GM08714 (cell line): ENCODE measurements around the gene TNS2.
"Not testable (repeated sequence)": the region's sequence is repeated elsewhere in the genome, so short reads cannot be mapped to it uniquely, and the experiment has no call there.

Experiments used
- H3K4me3 ChIP-seq: fragments of 200-500 bp; sonication (Bioruptor generic); 2 replicates; pipeline ENCODE4 v1.5.1; 2014; ENCODE audit warnings: mild to moderate bottlenecking, low read length, inconsistent platforms
- ZNF274 ChIP-seq: IDR thresholded peaks from 2 replicates; pipeline ENCODE4 v1.6.1; 2012; ENCODE audit warnings: mild to moderate bottlenecking, low read depth, low read length

TNS2 gene

DNA sequence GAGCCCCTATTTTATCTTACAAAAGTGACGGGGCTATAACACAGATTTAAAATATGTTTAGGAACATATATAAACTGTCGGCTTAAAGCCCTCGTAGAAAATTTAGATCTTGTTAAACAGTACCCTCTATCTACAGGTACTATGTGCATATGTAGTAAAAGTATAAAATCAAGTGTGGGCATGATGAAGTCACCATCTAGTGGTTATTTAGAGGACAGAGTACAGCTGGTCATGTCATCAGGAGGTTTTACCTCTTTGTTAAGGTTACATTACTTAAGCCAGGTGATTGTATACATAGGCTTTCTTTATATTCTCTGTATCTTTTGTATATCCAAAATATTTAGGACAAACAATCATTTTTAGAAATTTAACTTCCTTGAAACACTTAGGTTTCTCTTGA is 18.2 kb upstream of the TNS2 start:
- no peak for TF ChIP-seq ZNF274
- H3K4me3 ChIP-seq: no peak overlapping the region

DNA sequence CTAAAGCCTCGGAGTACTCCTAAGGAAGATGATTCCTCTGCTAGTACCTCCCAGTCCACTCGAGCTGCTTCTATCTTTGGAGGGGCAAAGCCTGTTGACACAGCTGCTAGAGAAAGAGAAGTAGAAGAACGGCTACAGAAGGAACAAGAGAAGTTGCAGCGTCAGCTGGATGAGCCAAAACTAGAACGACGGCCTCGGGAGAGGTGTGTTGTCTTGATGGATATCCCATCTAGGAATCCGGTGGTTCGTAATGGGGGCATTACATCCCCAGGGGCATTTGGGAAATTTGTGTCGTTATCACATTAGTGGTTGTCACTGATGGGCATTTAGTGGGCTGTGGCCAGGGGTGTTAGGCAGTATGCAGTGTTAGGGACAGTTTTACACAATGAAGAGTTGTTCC is 16.0 kb upstream of the TNS2 start:
- H3K4me3 ChIP-seq: not testable (repeated sequence)

DNA sequence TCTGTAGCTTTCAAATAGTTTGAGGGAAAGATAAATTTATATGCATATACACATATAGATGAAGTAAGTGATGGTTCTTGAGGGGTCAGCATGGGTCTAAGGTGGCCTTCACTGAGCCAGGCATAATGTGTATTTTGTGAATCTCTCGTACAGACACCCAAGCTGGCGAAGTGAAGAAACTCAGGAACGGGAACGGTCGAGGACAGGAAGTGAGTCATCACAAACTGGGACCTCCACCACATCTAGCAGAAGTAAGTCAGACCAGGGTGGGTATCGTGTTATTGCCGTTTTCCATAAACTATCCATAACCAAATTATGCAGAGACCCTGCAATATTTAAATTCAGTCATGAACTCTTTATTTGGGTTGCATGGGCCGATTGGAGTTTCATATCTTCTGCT is 15.4 kb upstream of the TNS2 start:
- H3K4me3 ChIP-seq: no peak overlapping the region
- TF ChIP-seq ZNF274: no peak

- TF ChIP-seq ZNF274: no peak
- H3K4me3 ChIP-seq: no peak overlapping the region
These were observed 13.1 kb upstream of the TNS2 start for GRCh38 chr12:53036802-53037201.

DNA sequence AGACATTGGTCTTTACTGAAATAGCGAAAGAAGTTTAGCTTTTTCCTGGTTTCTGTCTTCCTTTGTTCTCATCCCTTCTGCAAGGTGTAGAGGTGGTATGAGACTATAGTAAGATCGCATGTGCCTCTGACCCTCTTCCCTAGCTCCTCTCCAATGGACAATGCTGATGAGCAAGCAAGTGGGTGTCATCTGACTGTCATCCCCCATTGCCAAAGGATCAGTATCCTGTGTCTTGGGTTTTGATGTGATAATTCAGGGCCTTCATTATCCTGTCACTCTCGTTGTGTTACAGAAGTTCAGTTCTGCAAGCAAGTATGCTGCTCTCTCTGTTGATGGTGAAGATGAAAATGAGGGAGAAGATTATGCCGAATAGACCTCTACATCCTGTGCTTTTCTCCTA is 10.0 kb upstream of the TNS2 start:
- TF ChIP-seq ZNF274: no peak

GRCh38 chr12:53042607-53043454 is 7.0 kb upstream of the TNS2 start:
- TF ChIP-seq ZNF274: no peak
- no peak overlapping the region for H3K4me3 ChIP-seq

More for the DNA sequence above, 10.0 kb upstream of the TNS2 start:
- no peak overlapping the region for H3K4me3 ChIP-seq

GRCh38 chr12:53044052-53044581 is 5.7 kb upstream of the TNS2 start:
- H3K4me3 ChIP-seq: no peak overlapping the region
- TF ChIP-seq ZNF274: no peak

- H3K4me3 ChIP-seq: no peak overlapping the region
- no peak for TF ChIP-seq ZNF274
These were observed 4.8 kb upstream of the TNS2 start for GRCh38 chr12:53044896-53045695.

DNA sequence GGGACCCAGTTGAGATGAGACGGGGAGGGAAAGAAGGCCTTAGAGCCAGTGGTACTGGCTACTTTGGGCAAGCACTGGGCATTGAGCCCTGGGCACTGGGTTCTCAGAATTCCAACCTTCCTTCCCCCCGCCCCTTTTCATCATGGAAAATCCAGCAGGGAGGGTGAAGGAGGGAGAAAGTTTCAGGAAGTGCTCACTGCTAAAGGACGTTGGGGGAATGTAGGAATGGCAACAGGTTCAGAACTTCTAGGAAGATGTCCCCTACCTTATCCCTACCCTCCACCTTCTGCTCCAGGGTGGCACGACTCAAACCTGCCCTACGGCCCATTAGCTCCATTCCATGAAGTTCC is 4.2 kb upstream of the TNS2 start:
- H3K4me3 ChIP-seq: no peak overlapping the region
- TF ChIP-seq ZNF274: no peak

DNA sequence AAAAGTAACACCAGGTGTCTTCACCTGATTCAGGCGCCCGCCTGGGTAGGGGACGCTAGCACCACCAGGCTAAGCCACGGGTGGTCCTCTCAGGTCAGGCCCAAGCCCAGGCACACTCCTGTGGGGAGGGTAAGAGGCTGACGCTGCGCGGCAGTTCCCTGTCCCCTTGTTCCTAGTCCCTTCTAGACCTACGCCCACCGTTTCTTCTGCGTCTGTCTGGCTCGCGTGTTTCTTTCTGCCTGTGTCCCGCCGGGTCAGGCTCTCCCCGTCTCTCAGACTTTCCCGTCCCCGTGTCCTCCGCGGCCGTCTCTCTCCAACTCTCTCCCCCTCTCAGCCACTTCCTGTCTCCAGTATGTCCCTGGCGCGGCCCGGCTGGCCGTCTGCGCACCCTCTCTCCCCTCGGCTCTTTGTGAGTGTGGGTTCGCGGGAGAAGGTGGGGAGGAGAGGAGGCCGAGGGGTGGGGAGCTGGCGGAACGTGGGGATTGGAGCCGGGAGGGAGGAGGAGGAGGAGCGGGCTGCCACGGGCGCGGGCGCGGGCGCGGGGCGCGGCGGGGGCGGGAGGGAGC is 3.1 kb upstream of the TNS2 start:
- peak overlapping the region; percentile 78; the same call in 1 of the 2 replicates for H3K4me3 ChIP-seq
- TF ChIP-seq ZNF274: no peak

DNA sequence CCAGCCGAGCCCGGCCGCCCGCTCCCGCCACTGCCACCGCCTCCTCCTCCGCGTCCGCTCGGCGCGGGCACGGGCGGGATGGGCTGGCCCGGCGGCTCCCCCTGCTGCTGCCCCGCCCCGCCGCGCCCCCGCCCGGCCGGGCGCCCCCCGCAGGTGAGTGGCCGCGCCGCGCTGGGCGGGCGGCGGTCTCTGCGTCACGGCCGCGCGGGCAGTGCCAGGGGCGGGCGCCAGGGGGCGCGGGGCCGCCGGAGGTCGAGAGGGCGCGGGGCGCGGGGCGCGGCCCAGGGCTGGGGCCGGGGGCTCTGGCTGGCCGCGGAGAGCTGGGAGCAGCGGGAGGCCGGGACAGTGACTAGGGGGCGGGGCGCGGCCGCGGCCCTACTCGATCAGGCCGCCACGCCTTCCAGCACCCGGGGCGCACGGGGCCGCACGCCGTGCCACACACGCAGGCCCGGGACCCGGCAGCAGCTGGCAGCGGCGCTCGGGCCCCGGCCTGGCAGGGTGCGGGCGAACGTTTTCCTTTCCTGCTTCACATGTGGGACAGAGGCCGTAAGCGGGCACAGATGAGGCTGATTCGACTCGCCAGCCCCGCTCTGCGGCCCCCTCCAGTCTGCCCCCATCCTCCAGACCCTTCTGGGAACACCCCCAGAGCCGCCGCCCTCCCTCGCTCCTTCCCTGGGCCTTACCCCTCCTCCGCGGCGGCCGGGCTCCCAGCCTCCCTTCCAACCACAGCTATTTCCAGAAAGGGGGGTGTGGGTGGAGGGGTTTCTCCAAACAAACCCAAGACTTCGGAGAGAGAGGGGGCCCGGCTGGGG is 2.4 kb upstream of the TNS2 start:
- H3K4me3 ChIP-seq: peak overlapping the region; percentile 78; the same call in 1 of the 2 replicates
- no peak for TF ChIP-seq ZNF274

DNA sequence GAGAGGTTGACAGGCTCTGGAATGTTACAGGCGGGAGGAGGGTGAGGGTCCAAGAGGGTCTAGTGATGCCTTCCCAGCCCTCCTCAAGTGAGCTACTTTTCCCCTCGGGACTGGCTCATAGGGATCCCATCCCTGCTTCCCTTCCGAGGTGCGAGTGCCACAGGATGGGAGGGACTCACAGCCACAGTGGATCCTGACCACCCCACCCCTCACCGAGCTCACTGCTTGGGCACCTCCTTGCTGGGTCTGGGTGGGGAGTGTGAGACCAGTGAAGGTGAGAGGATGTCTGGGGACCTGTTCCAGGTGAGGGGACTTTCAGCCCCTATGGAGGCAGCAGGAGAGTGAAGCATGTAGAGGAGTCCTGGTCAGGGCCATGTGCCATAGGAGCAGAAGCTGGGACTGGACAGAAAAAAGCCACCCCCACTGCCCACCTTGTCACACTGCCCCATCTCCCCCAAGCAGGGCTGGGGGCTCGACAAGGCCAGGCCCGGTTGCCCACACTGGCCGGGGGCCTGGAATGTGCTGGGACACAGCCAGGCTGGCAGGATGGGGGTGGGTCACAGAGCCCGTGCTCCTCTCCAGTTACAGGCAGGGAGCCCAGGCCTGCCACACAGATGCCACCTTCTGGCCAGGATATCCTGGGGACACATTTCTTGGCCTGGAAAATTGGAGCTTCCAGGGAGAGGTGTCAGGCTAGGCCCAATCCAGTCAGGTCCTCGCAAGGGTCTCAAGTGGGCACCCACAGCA is 1.7 kb upstream of the TNS2 start:
- TF ChIP-seq ZNF274: no peak
- no peak overlapping the region for H3K4me3 ChIP-seq

- TF ChIP-seq ZNF274: no peak
- no peak overlapping the region for H3K4me3 ChIP-seq
These were observed 974 bp upstream of the TNS2 start for GRCh38 chr12:53048780-53049401.
